Osteoblast (primary cell): ENCODE measurements around the gene ADD2. TPM values are rescaled to one million over a fixed set of nuclear protein-coding genes. Genes with fewer than 3 reads are reported as not detected.

Experiments
- DNase-seq: peaks from one replicate; pipeline ENCODE4 v3.0.0; 2011; ENCODE audit warnings: low spot score, mixed read lengths; ENCODE audit not compliant: insufficient read length; ENCODE audit errors: missing footprints
- H2AFZ ChIP-seq: 2 replicates; pipeline ENCODE4 v1.6.0; 2011; ENCODE audit warnings: mild to moderate bottlenecking, low read length
- H3K27ac ChIP-seq: 2 replicates; pipeline ENCODE4 v1.5.1; 2011; ENCODE audit warnings: mild to moderate bottlenecking, low read depth, low read length, moderate library complexity
- H3K27me3 ChIP-seq: 2 replicates; pipeline ENCODE4 v1.6.0; 2012; ENCODE audit warnings: mild to moderate bottlenecking, control low read depth, inconsistent platforms, low read length, moderate library complexity; ENCODE audit not compliant: insufficient read depth
- H3K36me3 ChIP-seq: 2 replicates; pipeline ENCODE4 v1.5.1; 2011; ENCODE audit warnings: mild to moderate bottlenecking, low read length, control low read depth, moderate library complexity; ENCODE audit not compliant: insufficient read depth
- H3K4me1 ChIP-seq: 2 replicates; pipeline ENCODE4 v1.5.1; 2011; ENCODE audit warnings: mild to moderate bottlenecking, low read length, control low read depth, moderate library complexity; ENCODE audit not compliant: insufficient read depth
- H3K4me2 ChIP-seq: 2 replicates; pipeline ENCODE4 v1.6.0; 2011; ENCODE audit warnings: mild to moderate bottlenecking, low read length; ENCODE audit not compliant: insufficient read depth
- H3K4me3 ChIP-seq: fragments of 200-600 bp; sonication (generic); 3 replicates; pipeline ENCODE4 v1.5.1; 2012; ENCODE audit warnings: mild to moderate bottlenecking, low read length, inconsistent platforms; ENCODE audit not compliant: insufficient read depth
- H3K79me2 ChIP-seq: 2 replicates; pipeline ENCODE4 v1.6.0; 2012; ENCODE audit warnings: mild to moderate bottlenecking, low read length, control low read depth, inconsistent platforms; ENCODE audit not compliant: insufficient read depth
- H3K9me3 ChIP-seq: 2 replicates; pipeline ENCODE4 v1.5.1; 2011; ENCODE audit warnings: low read depth, low read length, control low read depth
- H4K20me1 ChIP-seq: 2 replicates; pipeline ENCODE4 v1.6.0; 2012; ENCODE audit warnings: mild to moderate bottlenecking, low read length, control low read depth; ENCODE audit not compliant: insufficient read depth
- CTCF ChIP-seq: IDR thresholded peaks from 2 replicates; pipeline ENCODE4 v1.5.1; 2011; ENCODE audit warnings: mild to moderate bottlenecking, low read depth, low read length, moderate library complexity; ENCODE audit errors: extremely low read depth
- total RNA-seq: library from RNA; depleted of rRNA; stranded (reverse); fragments of >200 nt; gene quantifications from 2 replicates; pipeline ENCODE4 v1.2.3, GENCODE V29; 2012

The ADD2 gene
- total RNA-seq, 1 donor, result not detected

GRCh38 chr2:70697603-70698383 is 70.2 kb downstream of the ADD2 start:
- no peak overlapping the region for H3K4me2 ChIP-seq
- H3K27me3 ChIP-seq, result peaks cover 9% of the 10 kb centered on the region

GRCh38 chr2:70696142-70696541 is 71.9 kb downstream of the ADD2 start:
- no peak overlapping the region for H3K27ac ChIP-seq
- no peak overlapping the region for H3K4me3 ChIP-seq
- no peaks in the 10 kb centered on the region for H4K20me1 ChIP-seq
- no peak for DNase-seq
- no peaks in the 10 kb centered on the region for H3K4me1 ChIP-seq
- H3K79me2 ChIP-seq, result no peaks in the 10 kb centered on the region
- H3K27me3 ChIP-seq, result peaks cover 18% of the 10 kb centered on the region
- H3K4me2 ChIP-seq, result no peak overlapping the region
- no peak overlapping the region for H2AFZ ChIP-seq
- no peaks in the 10 kb centered on the region for H3K9me3 ChIP-seq
- TF ChIP-seq CTCF, result no peak
- no peaks in the 10 kb centered on the region for H3K36me3 ChIP-seq

More at GRCh38 chr2:70697603-70698383, 70.2 kb downstream of the ADD2 start:
- DNase-seq, result no peak
- no peak overlapping the region for H2AFZ ChIP-seq
- no peak for TF ChIP-seq CTCF
- H4K20me1 ChIP-seq, result no peaks in the 10 kb centered on the region
- H3K4me1 ChIP-seq, result no peaks in the 10 kb centered on the region
- no peaks in the 10 kb centered on the region for H3K36me3 ChIP-seq
- no peaks in the 10 kb centered on the region for H3K9me3 ChIP-seq
- no peaks in the 10 kb centered on the region for H3K79me2 ChIP-seq
- no peak overlapping the region for H3K27ac ChIP-seq
- H3K4me3 ChIP-seq, result no peak overlapping the region

GRCh38 chr2:70692256-70692655 is 75.7 kb downstream of the ADD2 start:
- Histone ChIP-seq H3K27ac (no peak overlapping the region), H3K9me3 (no peaks in the 10 kb centered on the region), H2AFZ (no peak overlapping the region), H3K4me2 (no peak overlapping the region), H3K27me3 (peaks cover 14% of the 10 kb centered on the region), H3K4me3 (no peak overlapping the region), H3K36me3 (no peaks in the 10 kb centered on the region), H3K79me2 (no peaks in the 10 kb centered on the region), H3K4me1 (no peaks in the 10 kb centered on the region), H4K20me1 (no peaks in the 10 kb centered on the region)
- no peak for DNase-seq
- TF ChIP-seq CTCF, result no peak

- no peak for TF ChIP-seq CTCF
- H3K4me3 ChIP-seq, result no peak overlapping the region
- no peak overlapping the region for H2AFZ ChIP-seq
- H3K79me2 ChIP-seq, result no peaks in the 10 kb centered on the region
- no peaks in the 10 kb centered on the region for H3K9me3 ChIP-seq
- H3K4me2 ChIP-seq, result no peak overlapping the region
- peaks cover 3% of the 10 kb centered on the region for H3K4me1 ChIP-seq
- no peak for DNase-seq
- H3K27me3 ChIP-seq, result peaks cover 12% of the 10 kb centered on the region
- no peaks in the 10 kb centered on the region for H4K20me1 ChIP-seq
- no peak overlapping the region for H3K27ac ChIP-seq
- H3K36me3 ChIP-seq, result no peaks in the 10 kb centered on the region
Observed at GRCh38 chr2:70691497-70692140, 76.4 kb downstream of the ADD2 start.
